Left lung (tissue), 10 donors: Measurements from ENCODE around the gene PRKG1. TPM values are rescaled to one million over a fixed set of nuclear protein-coding genes. Genes with fewer than 3 reads are reported as not detected.

Source experiments
- ATAC-seq: fragments of 200-7000 bp; cut with Tn5 transposase; one replicate; pipeline ENCODE4 v1.9.1; 2020; ENCODE audit warnings: moderate library complexity
- DNase-seq, 4 donors: peaks; one replicate each; pipeline ENCODE4 v3.0.0-alpha.2; 2013 to 2020
- H3K27ac ChIP-seq, 2 donors: fragments of 200-600 bp; sonication (generic) in 1 of 2; one replicate each; pipeline versions ENCODE4 v1.5.0 to v1.8.0; 2020 to 2021
- H3K27me3 ChIP-seq, 2 donors: fragments of 200-600 bp; sonication (generic) in 1 of 2; one replicate each; pipeline versions ENCODE4 v1.5.0 to v1.8.0; 2020 to 2021
- H3K36me3 ChIP-seq, 2 donors: fragments of 200-600 bp; sonication (generic) in 1 of 2; one replicate each; pipeline versions ENCODE4 v1.5.0 to v1.8.0; 2020 to 2021
- H3K4me1 ChIP-seq, 2 donors: fragments of 200-600 bp; one replicate each; pipeline ENCODE4 v1.8.0; 2021
- H3K4me3 ChIP-seq, 2 donors: fragments of 200-600 bp; sonication (generic) in 1 of 2; one replicate each; pipeline versions ENCODE4 v1.5.0 to v1.8.0; 2020 to 2021; ENCODE audit warnings: mild to moderate bottlenecking in 1 of 2
- H3K9me3 ChIP-seq, 2 donors: fragments of 200-600 bp; sonication (generic) in 1 of 2; one replicate each; pipeline versions ENCODE4 v1.5.0 to v1.8.0; 2020 to 2021
- CTCF ChIP-seq, 2 donors: fragments of 200-600 bp; sonication (generic) in 1 of 2; IDR thresholded peaks; one replicate each; pipeline versions ENCODE4 v1.5.0 to v1.8.0; 2021; ENCODE audit warnings: antibody characterized with exemption in 2 of 2
- intact Hi-C, 2 donors: fragments of 100-400 bp; cut with DNase I; formaldehyde crosslinking; loops; one replicate each; pipeline versions ENCODE4 v1.11.2 to v1.14.2; 2022
- polyA plus RNA-seq, 6 donors: library from polyadenylated mRNA; unstranded; fragments of 120-200 nt; gene quantifications; one replicate each; pipeline ENCODE4 v1.2.1, GENCODE V29; 2013; ENCODE audit not compliant: insufficient read length in 6 of 6
- total RNA-seq, 2 donors: library from RNA; stranded (reverse); fragmentation: NEBNext Ultra II Directional; extraction: Animal tissue kit (Norgen Biotek cat#: 25700); gene quantifications; one replicate each; pipeline ENCODE4 v1.2.1, GENCODE V29; 2021
- donor health status: DM: no; HTN: yes; CAD: no.
- donor health status: DM: no; HTN: no; CAD: no.

The PRKG1 gene
- total and polyA plus RNA-seq, 8 donors = 15.6 to 29.0 (median 17.8) TPM

GRCh38 chr10:52020173-52020572 is 945.9 kb downstream of the PRKG1 start:
- H3K27ac ChIP-seq = no peak overlapping the region
- ATAC-seq (peak; percentile 27), DNase-seq (no peak)
- H3K4me3 ChIP-seq = no peak overlapping the region
- peaks cover 0 to 1% of the 10 kb centered on the region in 2 donors for H3K9me3 ChIP-seq
- no peak for TF ChIP-seq CTCF (IDR thresholded peaks at IDR 0.05)
- no peaks in the 10 kb centered on the region for H3K4me1 ChIP-seq
- intact Hi-C loops = no loop called here
- no peaks in the 10 kb centered on the region for H3K36me3 ChIP-seq
- H3K27me3 ChIP-seq = no peaks in the 10 kb centered on the region

GRCh38 chr10:52020702-52021101 is 946.4 kb downstream of the PRKG1 start:
- Histone ChIP-seq H3K4me1 (no peaks in the 10 kb centered on the region), H3K9me3 (peaks cover 0 to 3% of the 10 kb centered on the region in 2 donors), H3K27ac (no peak overlapping the region), H3K36me3 (no peaks in the 10 kb centered on the region), H3K4me3 (no peak overlapping the region), H3K27me3 (no peaks in the 10 kb centered on the region)
- intact Hi-C loops = no loop called here
- no peak for TF ChIP-seq CTCF (IDR thresholded peaks at IDR 0.05)
- no peak for DNase-seq
- ATAC-seq = no peak

- TF ChIP-seq CTCF (IDR thresholded peaks at IDR 0.05) = no peak
- Histone ChIP-seq H3K36me3 (no peaks in the 10 kb centered on the region), H3K4me3 (no peak overlapping the region), H3K27me3 (no peaks in the 10 kb centered on the region), H3K9me3 (peaks cover 0 to 3% of the 10 kb centered on the region in 2 donors), H3K27ac (no peak overlapping the region), H3K4me1 (no peaks in the 10 kb centered on the region)
- DNase-seq (peak in 2 of 4 donors; percentile 90), ATAC-seq (peak; percentile 39)
- intact Hi-C loops = no loop called here
These were observed 952.9 kb downstream of the PRKG1 start for GRCh38 chr10:52027055-52027705.

- no peaks in the 10 kb centered on the region for H3K4me1 ChIP-seq
- H3K9me3 ChIP-seq = peaks cover 0 to 1% of the 10 kb centered on the region in 2 donors
- no peak for TF ChIP-seq CTCF (IDR thresholded peaks at IDR 0.05)
- no peaks in the 10 kb centered on the region for H3K27me3 ChIP-seq
- H3K36me3 ChIP-seq = no peaks in the 10 kb centered on the region
- H3K4me3 ChIP-seq = no peak overlapping the region
- no peak overlapping the region for H3K27ac ChIP-seq
- intact Hi-C loops = no loop called here
- ATAC-seq (no peak), DNase-seq (no peak)
These were observed 954.2 kb downstream of the PRKG1 start for GRCh38 chr10:52028523-52028858.

GRCh38 chr10:52029628-52030027 is 955.3 kb downstream of the PRKG1 start:
- H3K36me3 ChIP-seq = no peaks in the 10 kb centered on the region
- intact Hi-C loops = no loop called here
- H3K27me3 ChIP-seq = no peaks in the 10 kb centered on the region
- no peak overlapping the region for H3K27ac ChIP-seq
- peaks cover 0 to 1% of the 10 kb centered on the region in 2 donors for H3K9me3 ChIP-seq
- H3K4me1 ChIP-seq = no peaks in the 10 kb centered on the region
- no peak for ATAC-seq
- no peak for TF ChIP-seq CTCF (IDR thresholded peaks at IDR 0.05)
- no peak overlapping the region for H3K4me3 ChIP-seq
- DNase-seq = no peak
